Mesothelial cell of epicardium (in vitro differentiated cells): ENCODE measurements around the gene PCDHA7. TPM values are rescaled to one million over a fixed set of nuclear protein-coding genes. Genes with fewer than 3 reads are reported as not detected.

Source experiments
- DNase-seq, 2 experiments: peaks; one replicate each; pipeline ENCODE4 v3.0.0; 2021; ENCODE audit warnings: low spot score in 2 of 2; ENCODE audit not compliant: unreplicated experiment in 2 of 2
- H3K27ac Mint-ChIP-seq: 2 replicates; pipeline ENCODE4 v1.8.0; 2021; ENCODE audit warnings: mixed read lengths
- H3K27me3 Mint-ChIP-seq: 2 replicates; pipeline ENCODE4 v1.8.0; 2021; ENCODE audit warnings: low read depth, mixed read lengths
- H3K36me3 Mint-ChIP-seq: 2 replicates; pipeline ENCODE4 v1.8.0; 2021; ENCODE audit warnings: mixed read lengths
- H3K4me1 Mint-ChIP-seq: 2 replicates; pipeline ENCODE4 v1.8.0; 2021; ENCODE audit warnings: mixed read lengths
- H3K4me3 Mint-ChIP-seq: 2 replicates; pipeline ENCODE4 v1.8.0; 2021; ENCODE audit warnings: mild to moderate bottlenecking, moderate library complexity, mixed read lengths
- H3K9me3 Mint-ChIP-seq: 2 replicates; pipeline ENCODE4 v1.8.0; 2021; ENCODE audit warnings: mixed read lengths
- total RNA-seq: library from RNA; stranded (reverse); gene quantifications from 3 replicates; pipeline ENCODE4 v1.2.1, GENCODE V29; 2021
- TF ChIP-seq, protein P1 (sequence below): fragments of 200-600 bp; sonication (generic); IDR thresholded peaks from one replicate; pipeline ENCODE4 v1.5.0; 2021; ENCODE audit warnings: antibody characterized with exemption; ENCODE audit not compliant: unreplicated experiment

PCDHA7 gene
- total RNA-seq, 1 donor from 2014 or later, result 5.5 TPM

GRCh38 chr5:140877262-140877581 lies 43.2 kb downstream of the PCDHA7 start:
- TF ChIP-seq, protein P1, sequence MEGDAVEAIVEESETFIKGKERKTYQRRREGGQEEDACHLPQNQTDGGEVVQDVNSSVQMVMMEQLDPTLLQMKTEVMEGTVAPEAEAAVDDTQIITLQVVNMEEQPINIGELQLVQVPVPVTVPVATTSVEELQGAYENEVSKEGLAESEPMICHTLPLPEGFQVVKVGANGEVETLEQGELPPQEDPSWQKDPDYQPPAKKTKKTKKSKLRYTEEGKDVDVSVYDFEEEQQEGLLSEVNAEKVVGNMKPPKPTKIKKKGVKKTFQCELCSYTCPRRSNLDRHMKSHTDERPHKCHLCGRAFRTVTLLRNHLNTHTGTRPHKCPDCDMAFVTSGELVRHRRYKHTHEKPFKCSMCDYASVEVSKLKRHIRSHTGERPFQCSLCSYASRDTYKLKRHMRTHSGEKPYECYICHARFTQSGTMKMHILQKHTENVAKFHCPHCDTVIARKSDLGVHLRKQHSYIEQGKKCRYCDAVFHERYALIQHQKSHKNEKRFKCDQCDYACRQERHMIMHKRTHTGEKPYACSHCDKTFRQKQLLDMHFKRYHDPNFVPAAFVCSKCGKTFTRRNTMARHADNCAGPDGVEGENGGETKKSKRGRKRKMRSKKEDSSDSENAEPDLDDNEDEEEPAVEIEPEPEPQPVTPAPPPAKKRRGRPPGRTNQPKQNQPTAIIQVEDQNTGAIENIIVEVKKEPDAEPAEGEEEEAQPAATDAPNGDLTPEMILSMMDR, result no peak
- no peak overlapping the region for H3K4me3 Mint-ChIP-seq
- no peak overlapping the region for H3K27ac Mint-ChIP-seq

GRCh38 chr5:140881889-140882590 lies 48.0 kb downstream of the PCDHA7 start, which contains the start of gene PCDHA13:
TSS of gene PCDHA13 (plus strand) at chr5:140882124. CDS start at chr5:140882269, 145 bp downstream.
- Mint-ChIP-seq H3K4me1 (no peaks in the 10 kb centered on the region), H3K36me3 (peaks cover 55% of the 10 kb centered on the region), H3K27ac (no peak within 1 kb of the TSS), H3K27me3 (no peaks in the 10 kb centered on the region), H3K9me3 (peaks cover 41% of the 10 kb centered on the region), H3K4me3 (no peak within 1 kb of the TSS)
- DNase-seq, result no peak
- TF ChIP-seq, protein P1, result no peak

More at GRCh38 chr5:140877262-140877581, 43.2 kb downstream of the PCDHA7 start:
- peaks cover 42% of the 10 kb centered on the region for H3K9me3 Mint-ChIP-seq
- no peak for DNase-seq
- no peaks in the 10 kb centered on the region for H3K27me3 Mint-ChIP-seq
- H3K4me1 Mint-ChIP-seq, result peaks cover 15% of the 10 kb centered on the region
- H3K36me3 Mint-ChIP-seq, result peaks cover 67% of the 10 kb centered on the region

DNA sequence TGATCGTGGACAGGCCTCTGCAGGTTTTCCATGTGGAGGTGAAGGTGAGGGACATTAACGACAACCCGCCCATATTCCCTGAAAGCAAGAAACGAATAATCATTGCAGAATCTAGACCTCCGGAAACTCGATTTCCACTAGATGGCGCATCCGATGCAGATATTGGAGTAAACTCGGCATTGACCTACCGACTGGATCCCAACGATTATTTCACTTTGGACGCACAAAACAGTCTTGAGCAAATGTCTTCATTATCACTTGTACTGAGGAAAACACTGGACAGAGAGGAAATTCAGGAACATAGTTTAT lies 48.5 kb downstream of the PCDHA7 start:
- peaks cover 45% of the 10 kb centered on the region for H3K9me3 Mint-ChIP-seq
- H3K4me1 Mint-ChIP-seq, result no peaks in the 10 kb centered on the region

DNA sequence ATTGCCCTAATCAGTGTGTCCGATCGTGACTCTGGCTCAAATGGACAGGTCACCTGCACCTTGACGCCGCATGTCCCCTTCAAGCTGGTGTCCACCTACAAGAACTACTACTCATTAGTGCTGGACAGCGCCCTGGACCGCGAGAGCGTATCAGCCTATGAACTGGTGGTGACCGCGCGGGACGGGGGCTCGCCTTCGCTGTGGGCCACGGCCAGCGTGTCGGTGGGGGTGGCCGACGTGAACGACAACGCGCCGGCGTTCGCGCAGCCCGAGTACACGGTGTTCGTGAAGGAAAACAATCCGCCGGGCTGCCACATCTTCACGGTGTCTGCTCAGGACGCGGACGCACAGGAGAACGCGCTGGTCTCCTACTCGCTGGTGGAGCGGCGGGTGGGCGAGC lies 49.3 kb downstream of the PCDHA7 start:
- Mint-ChIP-seq H3K4me1 (no peaks in the 10 kb centered on the region), H3K36me3 (peaks cover 59% of the 10 kb centered on the region), H3K4me3 (no peak overlapping the region), H3K9me3 (peaks cover 46% of the 10 kb centered on the region), H3K27me3 (no peaks in the 10 kb centered on the region), H3K27ac (no peak overlapping the region)
- TF ChIP-seq, protein P1, result no peak
- no peak for DNase-seq

More for the DNA sequence above, 48.5 kb downstream of the PCDHA7 start:
- no peak overlapping the region for H3K4me3 Mint-ChIP-seq
- H3K27me3 Mint-ChIP-seq, result no peaks in the 10 kb centered on the region
- H3K27ac Mint-ChIP-seq, result no peak overlapping the region
- DNase-seq, result no peak
- TF ChIP-seq, protein P1, result no peak
- peaks cover 57% of the 10 kb centered on the region for H3K36me3 Mint-ChIP-seq

DNA sequence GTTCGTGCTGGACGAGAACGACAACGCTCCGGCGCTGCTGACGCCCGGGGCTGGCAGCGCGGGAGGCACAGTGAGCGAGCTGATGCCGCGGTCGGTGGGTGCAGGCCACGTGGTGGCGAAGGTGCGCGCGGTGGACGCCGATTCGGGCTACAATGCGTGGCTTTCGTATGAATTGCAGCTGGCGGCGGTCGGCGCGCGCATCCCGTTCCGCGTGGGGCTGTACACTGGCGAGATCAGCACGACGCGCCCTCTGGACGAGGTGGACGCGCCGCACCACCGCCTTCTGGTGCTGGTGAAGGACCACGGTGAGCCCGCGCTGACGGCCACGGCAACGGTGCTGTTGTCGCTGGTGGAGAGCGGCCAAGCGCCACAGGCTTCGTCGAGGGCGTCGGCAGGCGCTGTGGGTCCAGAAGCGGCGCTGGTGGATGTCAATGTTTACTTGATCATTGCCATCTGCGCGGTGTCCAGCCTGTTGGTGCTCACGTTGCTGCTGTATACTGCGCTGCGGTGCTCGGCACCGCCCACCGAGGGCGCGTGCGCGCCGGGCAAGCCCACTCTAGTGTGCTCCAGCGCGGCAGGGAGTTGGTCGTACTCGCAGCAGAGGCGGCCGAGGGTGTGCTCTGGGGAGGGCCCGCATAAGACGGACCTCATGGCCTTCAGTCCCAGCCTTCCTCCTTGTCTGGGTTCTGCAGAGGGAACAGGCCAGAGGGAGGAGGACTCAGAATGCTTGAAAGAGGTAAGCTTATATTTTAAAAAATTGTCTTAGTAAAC lies 50.0 kb downstream of the PCDHA7 start:
- H3K4me1 Mint-ChIP-seq, result no peaks in the 10 kb centered on the region
- H3K9me3 Mint-ChIP-seq, result peaks cover 41% of the 10 kb centered on the region
- no peak overlapping the region for H3K4me3 Mint-ChIP-seq
- peaks cover 53% of the 10 kb centered on the region for H3K36me3 Mint-ChIP-seq
- no peaks in the 10 kb centered on the region for H3K27me3 Mint-ChIP-seq
- H3K27ac Mint-ChIP-seq, result no peak overlapping the region
- TF ChIP-seq, protein P1, result no peak
- DNase-seq, result no peak

Other genes starting within 250 kb of the PCDHA7 start
- gene CD14, start 201.1 kb upstream of the PCDHA7 start, total RNA-seq, result 0.34 to 0.63 TPM (median 0.35 TPM) in 3 replicates
- gene TMCO6, start 194.8 kb upstream of the PCDHA7 start, total RNA-seq, result 20.6 to 21.2 TPM (median 21.0 TPM) in 3 replicates
- gene NDUFA2, start 186.6 kb upstream of the PCDHA7 start, total RNA-seq, result 41.2 to 46.9 TPM (median 45.5 TPM) in 3 replicates
- gene IK, start 186.4 kb upstream of the PCDHA7 start, total RNA-seq, result 85.0 to 85.8 TPM (median 85.8 TPM) in 3 replicates
- gene WDR55, start 169.4 kb upstream of the PCDHA7 start, total RNA-seq, result 24.9 to 26.8 TPM (median 26.0 TPM) in 3 replicates
- gene DND1, start 160.7 kb upstream of the PCDHA7 start, total RNA-seq, result 3.3 to 3.9 TPM (median 3.5 TPM) in 3 replicates
- 73.7 to 77.2 TPM (median 76.9 TPM) in 3 replicates for gene HARS1, start 142.9 kb upstream of the PCDHA7 start, total RNA-seq
- 32.4 to 35.6 TPM (median 33.5 TPM) in 3 replicates for gene HARS2, start 142.8 kb upstream of the PCDHA7 start, total RNA-seq
- gene ZMAT2, start 133.8 kb upstream of the PCDHA7 start, total RNA-seq, result 49.8 to 52.2 TPM (median 50.7 TPM) in 3 replicates
- gene PCDHA1, start 48.1 kb upstream of the PCDHA7 start, total RNA-seq, result not detected in 3 replicates
- 0.44 to 0.88 TPM (median 0.87 TPM) in 3 replicates for gene PCDHA2, start 39.4 kb upstream of the PCDHA7 start, total RNA-seq
- 0.31 to 0.40 TPM (median 0.32 TPM) in 3 replicates for gene PCDHA3, start 33.2 kb upstream of the PCDHA7 start, total RNA-seq
- gene PCDHA4, start 27.2 kb upstream of the PCDHA7 start, total RNA-seq, result 18.8 to 20.9 TPM (median 19.8 TPM) in 3 replicates
- 3.6 to 3.7 TPM (median 3.6 TPM) in 3 replicates for gene PCDHA5, start 12.7 kb upstream of the PCDHA7 start, total RNA-seq
- gene PCDHA6, start 6.3 kb upstream of the PCDHA7 start, total RNA-seq, result 14.5 to 15.7 TPM (median 15.2 TPM) in 3 replicates
- 4.5 to 5.4 TPM (median 4.7 TPM) in 3 replicates for gene PCDHA8, start 6.9 kb downstream of the PCDHA7 start, total RNA-seq
- 3.1 to 4.0 TPM (median 3.4 TPM) in 3 replicates for gene PCDHA9, start 14.1 kb downstream of the PCDHA7 start, total RNA-seq
- gene PCDHA10, start 21.6 kb downstream of the PCDHA7 start, total RNA-seq, result 18.6 to 20.1 TPM (median 19.8 TPM) in 3 replicates
- 11.7 to 12.8 TPM (median 11.8 TPM) in 3 replicates for gene PCDHA11, start 34.7 kb downstream of the PCDHA7 start, total RNA-seq
- 22.5 to 22.8 TPM (median 22.5 TPM) in 3 replicates for gene PCDHA12, start 41.0 kb downstream of the PCDHA7 start, total RNA-seq
- gene PCDHA13, start 47.9 kb downstream of the PCDHA7 start, total RNA-seq, result 5.4 to 6.1 TPM (median 5.8 TPM) in 3 replicates
- gene PCDHAC1, start 92.0 kb downstream of the PCDHA7 start, total RNA-seq, result 9.2 to 10.1 TPM (median 9.7 TPM) in 3 replicates
- 12.1 to 12.7 TPM (median 12.4 TPM) in 3 replicates for gene PCDHAC2, start 132.2 kb downstream of the PCDHA7 start, total RNA-seq
- 0.16 to 0.18 TPM (median 0.16 TPM) in 3 replicates for gene PCDHB1, start 217.1 kb downstream of the PCDHA7 start, total RNA-seq